Central memory CD8-positive, alpha-beta T cell (primary cell): ENCODE measurements around the gene DCDC2C.

Experiments
- ATAC-seq: fragments of 150-1000 bp; cut with Tn5 transposase; replicated peaks from 2 replicates; pipeline ENCODE4 v1.10.0; 2022; ENCODE audit warnings: mild to moderate bottlenecking, moderate FRiP score, moderate number of reproducible peaks; ENCODE audit not compliant: poor library complexity, severe bottlenecking; ENCODE audit errors: extremely low read depth
- DNase-seq, 2 donors: peaks; one replicate each; pipeline ENCODE4 v3.0.0; 2021; ENCODE audit warnings: low spot score in 2 of 2
- H3K27ac Mint-ChIP-seq: one replicate; pipeline ENCODE4 v1.8.0; 2022; ENCODE audit warnings: low read depth, mild to moderate bottlenecking, moderate library complexity, mixed read lengths
- H3K27me3 Mint-ChIP-seq: one replicate; pipeline ENCODE4 v1.8.0; 2022; ENCODE audit warnings: mixed read lengths
- H3K36me3 Mint-ChIP-seq: one replicate; pipeline ENCODE4 v1.8.0; 2022; ENCODE audit warnings: mild to moderate bottlenecking, moderate library complexity, mixed read lengths; ENCODE audit not compliant: insufficient read depth
- H3K4me1 Mint-ChIP-seq: one replicate; pipeline ENCODE4 v1.8.0; 2022; ENCODE audit warnings: mixed read lengths
- H3K4me3 Mint-ChIP-seq: one replicate; pipeline ENCODE4 v1.8.0; 2022; ENCODE audit warnings: mild to moderate bottlenecking, moderate library complexity, mixed read lengths
- H3K9me3 Mint-ChIP-seq: one replicate; pipeline ENCODE4 v1.8.0; 2022; ENCODE audit warnings: mixed read lengths

The DCDC2C gene

GRCh38 chr2:3729055-3729448, 25.7 kb downstream of the DCDC2C start:
- H3K36me3 Mint-ChIP-seq: peaks cover 2% of the 10 kb centered on the region
- no peak overlapping the region for H3K4me3 Mint-ChIP-seq
- ATAC-seq (no peak), DNase-seq (no peak)
- peaks cover 56% of the 10 kb centered on the region for H3K27me3 Mint-ChIP-seq
- no peaks in the 10 kb centered on the region for H3K4me1 Mint-ChIP-seq
- no peak overlapping the region for H3K27ac Mint-ChIP-seq
- H3K9me3 Mint-ChIP-seq: no peaks in the 10 kb centered on the region

DNA sequence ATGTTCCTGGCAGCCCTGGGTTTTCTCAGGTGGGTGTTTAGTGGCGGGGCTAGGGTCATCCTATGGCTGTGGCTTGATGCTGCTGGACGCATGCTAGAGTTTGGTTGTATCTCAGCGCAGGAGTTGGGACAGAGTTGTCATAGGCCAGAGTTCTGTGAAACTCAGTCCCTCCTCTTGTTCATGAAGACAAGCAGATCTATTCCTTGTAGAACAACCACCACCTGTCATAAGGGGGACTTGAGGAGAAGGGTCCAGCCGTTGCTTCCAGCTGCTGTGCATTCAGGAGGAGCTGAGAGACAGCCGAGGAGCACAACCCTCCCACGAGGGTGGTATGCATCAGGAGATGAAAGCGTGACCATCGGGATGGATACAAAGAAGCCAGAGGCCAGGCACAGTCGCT, 26.4 kb downstream of the DCDC2C start:
- ATAC-seq (no peak), DNase-seq (no peak)
- Mint-ChIP-seq H3K9me3 (no peaks in the 10 kb centered on the region), H3K4me1 (no peaks in the 10 kb centered on the region), H3K36me3 (peaks cover 2% of the 10 kb centered on the region), H3K4me3 (no peak overlapping the region), H3K27ac (no peak overlapping the region), H3K27me3 (peaks cover 56% of the 10 kb centered on the region)

- no peak for ATAC-seq
- Mint-ChIP-seq H3K4me3 (no peak overlapping the region), H3K9me3 (no peaks in the 10 kb centered on the region)
These were observed 27.3 kb downstream of the DCDC2C start for GRCh38 chr2:3730646-3731045.

DNA sequence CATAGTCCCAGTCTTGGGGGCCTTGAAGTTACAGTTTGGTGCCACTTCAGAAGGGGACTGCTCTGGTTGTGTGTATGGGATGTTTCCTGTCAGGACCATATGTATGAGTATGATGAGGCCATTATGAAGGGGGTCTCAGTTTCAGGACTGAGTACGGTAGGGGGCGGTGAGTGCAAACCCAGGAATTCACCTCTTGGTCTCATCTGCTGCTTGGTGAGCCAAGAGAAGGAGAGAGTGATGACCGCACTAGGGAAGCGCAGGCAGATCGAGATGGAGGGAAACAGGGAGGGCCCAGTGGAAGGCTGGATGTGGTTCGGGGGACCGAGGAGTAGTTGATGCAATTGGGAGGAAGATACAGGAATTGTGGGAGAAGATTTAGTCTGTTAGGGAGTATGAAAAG, 28.5 kb downstream of the DCDC2C start:
- H3K9me3 Mint-ChIP-seq: no peaks in the 10 kb centered on the region
- peaks cover 2% of the 10 kb centered on the region for H3K36me3 Mint-ChIP-seq
- H3K27ac Mint-ChIP-seq: no peak overlapping the region
- no peak overlapping the region for H3K4me3 Mint-ChIP-seq
- H3K27me3 Mint-ChIP-seq: peaks cover 43% of the 10 kb centered on the region
- H3K4me1 Mint-ChIP-seq: no peaks in the 10 kb centered on the region
- DNase-seq: no peak
- no peak for ATAC-seq

More at GRCh38 chr2:3730646-3731045, 27.3 kb downstream of the DCDC2C start:
- no peak for DNase-seq
- Mint-ChIP-seq H3K4me1 (no peaks in the 10 kb centered on the region), H3K27me3 (peaks cover 48% of the 10 kb centered on the region), H3K36me3 (peaks cover 2% of the 10 kb centered on the region), H3K27ac (no peak overlapping the region)

GRCh38 chr2:3736112-3736511, 32.7 kb downstream of the DCDC2C start:
- Mint-ChIP-seq H3K27ac (no peak overlapping the region), H3K9me3 (no peaks in the 10 kb centered on the region)
- ATAC-seq: no peak

DNA sequence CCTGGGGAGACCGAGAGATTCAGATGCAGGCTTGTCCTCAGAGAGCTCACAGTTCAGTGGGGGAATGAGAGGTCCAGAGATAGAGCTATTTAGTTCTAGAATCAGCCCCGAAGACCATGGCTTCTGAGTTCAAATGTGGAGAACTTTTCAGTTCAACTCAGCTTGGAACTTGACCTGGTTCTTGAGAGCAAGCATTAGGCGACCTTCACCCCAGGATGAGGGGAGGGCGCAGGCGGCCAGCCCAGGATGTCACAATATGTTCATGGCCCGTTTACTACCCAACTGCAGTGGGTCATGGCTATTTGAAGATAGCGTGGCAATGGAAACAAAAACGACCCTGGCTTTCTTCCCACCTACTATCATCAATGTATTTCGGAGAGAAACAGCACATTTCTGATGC, 33.8 kb downstream of the DCDC2C start:
- Mint-ChIP-seq H3K36me3 (no peaks in the 10 kb centered on the region), H3K27me3 (peaks cover 18% of the 10 kb centered on the region), H3K4me1 (no peaks in the 10 kb centered on the region), H3K4me3 (no peak overlapping the region), H3K9me3 (no peaks in the 10 kb centered on the region), H3K27ac (no peak overlapping the region)
- no peak for DNase-seq
- no peak for ATAC-seq

More at GRCh38 chr2:3736112-3736511, 32.7 kb downstream of the DCDC2C start:
- no peak for DNase-seq
- no peak overlapping the region for H3K4me3 Mint-ChIP-seq
- H3K27me3 Mint-ChIP-seq: peaks cover 23% of the 10 kb centered on the region
- no peaks in the 10 kb centered on the region for H3K36me3 Mint-ChIP-seq
- H3K4me1 Mint-ChIP-seq: no peaks in the 10 kb centered on the region

- no peaks in the 10 kb centered on the region for H3K4me1 Mint-ChIP-seq
- H3K9me3 Mint-ChIP-seq: no peaks in the 10 kb centered on the region
- no peak overlapping the region for H3K4me3 Mint-ChIP-seq
- H3K36me3 Mint-ChIP-seq: no peaks in the 10 kb centered on the region
- ATAC-seq: no peak
- no peak overlapping the region for H3K27ac Mint-ChIP-seq
- no peak for DNase-seq
- H3K27me3 Mint-ChIP-seq: peaks cover 22% of the 10 kb centered on the region
These were observed 35.1 kb downstream of the DCDC2C start for GRCh38 chr2:3738454-3738853.

DNA sequence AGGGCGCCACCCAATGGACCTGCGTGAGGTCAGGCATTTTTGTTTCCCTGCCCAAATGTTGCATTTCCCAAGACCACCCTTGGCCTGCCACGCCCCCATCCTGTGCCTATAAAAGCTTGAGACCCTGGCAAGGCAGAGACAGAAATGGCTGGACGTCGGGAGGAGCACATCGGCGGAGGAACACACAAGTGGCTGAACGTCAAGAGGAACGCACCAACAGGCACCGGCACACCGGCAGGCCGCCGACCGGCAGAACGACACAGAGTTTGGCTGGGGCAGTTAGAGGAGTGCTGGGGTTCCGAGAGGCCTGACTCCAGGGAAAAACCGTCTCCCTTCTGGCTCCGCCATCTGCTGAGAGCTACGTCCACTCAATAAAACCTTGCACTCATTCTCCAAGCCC, 35.9 kb downstream of the DCDC2C start:
- H3K27me3 Mint-ChIP-seq: peaks cover 16% of the 10 kb centered on the region
- no peaks in the 10 kb centered on the region for H3K9me3 Mint-ChIP-seq
- H3K36me3 Mint-ChIP-seq: no peaks in the 10 kb centered on the region

GRCh38 chr2:3741396-3741795, 38.0 kb downstream of the DCDC2C start:
- no peaks in the 10 kb centered on the region for H3K4me1 Mint-ChIP-seq
- no peak for DNase-seq
- no peak for ATAC-seq
- H3K9me3 Mint-ChIP-seq: no peaks in the 10 kb centered on the region
- no peaks in the 10 kb centered on the region for H3K36me3 Mint-ChIP-seq
- H3K4me3 Mint-ChIP-seq: no peak overlapping the region
- H3K27ac Mint-ChIP-seq: no peak overlapping the region
- peaks cover 10% of the 10 kb centered on the region for H3K27me3 Mint-ChIP-seq

More for the DNA sequence above, 35.9 kb downstream of the DCDC2C start:
- Mint-ChIP-seq H3K4me3 (no peak overlapping the region), H3K4me1 (no peaks in the 10 kb centered on the region), H3K27ac (no peak overlapping the region)
- no peak for ATAC-seq
- DNase-seq: no peak

GRCh38 chr2:3741867-3742602, 38.7 kb downstream of the DCDC2C start:
- H3K4me3 Mint-ChIP-seq: no peak overlapping the region
- no peaks in the 10 kb centered on the region for H3K36me3 Mint-ChIP-seq
- H3K27me3 Mint-ChIP-seq: peaks cover 10% of the 10 kb centered on the region
- no peaks in the 10 kb centered on the region for H3K9me3 Mint-ChIP-seq
- DNase-seq (no peak), ATAC-seq (no peak)
- no peaks in the 10 kb centered on the region for H3K4me1 Mint-ChIP-seq
- no peak overlapping the region for H3K27ac Mint-ChIP-seq

DNA sequence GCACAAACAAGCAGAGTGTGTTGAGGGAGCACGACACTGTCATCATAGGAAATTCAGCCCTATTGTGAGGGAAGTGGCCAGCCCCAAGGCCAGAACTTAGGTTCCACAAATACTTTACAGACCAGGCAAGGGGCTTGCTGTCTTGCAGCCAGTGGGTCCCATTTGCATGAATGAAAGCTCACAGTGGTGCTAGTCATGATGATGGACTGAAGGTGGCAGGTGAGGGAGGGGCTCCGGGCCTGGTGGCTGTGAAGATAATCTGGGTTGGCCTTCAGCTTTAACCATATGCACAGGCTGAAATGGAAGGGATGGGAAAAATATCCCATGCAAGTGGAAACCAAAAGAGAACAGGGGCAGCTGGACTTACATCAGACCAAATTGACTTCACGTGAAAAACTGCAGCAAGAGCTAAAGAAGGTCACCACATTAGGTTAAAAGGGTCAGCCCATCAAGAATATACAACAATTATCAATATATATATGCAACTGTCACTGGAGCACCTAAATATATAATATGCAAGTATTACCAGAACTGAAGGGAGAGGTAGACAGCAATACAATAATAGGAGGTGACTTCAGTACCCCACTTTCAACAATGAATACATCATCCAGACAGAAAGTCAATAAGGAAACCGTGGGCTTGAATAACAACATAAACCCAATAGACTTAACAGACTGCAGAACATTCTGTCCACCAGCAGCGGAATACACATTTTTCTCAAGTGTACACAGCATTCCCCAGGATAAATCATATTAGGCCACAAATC, 39.6 kb downstream of the DCDC2C start:
- no peak overlapping the region for H3K27ac Mint-ChIP-seq
- peaks cover 10% of the 10 kb centered on the region for H3K27me3 Mint-ChIP-seq
- no peaks in the 10 kb centered on the region for H3K4me1 Mint-ChIP-seq
- DNase-seq: no peak
- H3K4me3 Mint-ChIP-seq: no peak overlapping the region
- H3K36me3 Mint-ChIP-seq: no peaks in the 10 kb centered on the region
- no peaks in the 10 kb centered on the region for H3K9me3 Mint-ChIP-seq
- no peak for ATAC-seq

GRCh38 chr2:3743951-3744555, 40.7 kb downstream of the DCDC2C start:
- H3K4me1 Mint-ChIP-seq: no peaks in the 10 kb centered on the region
- no peak overlapping the region for H3K4me3 Mint-ChIP-seq
- DNase-seq (no peak), ATAC-seq (no peak)
- H3K9me3 Mint-ChIP-seq: no peaks in the 10 kb centered on the region
- no peaks in the 10 kb centered on the region for H3K36me3 Mint-ChIP-seq
- H3K27ac Mint-ChIP-seq: no peak overlapping the region
- H3K27me3 Mint-ChIP-seq: peaks cover 10% of the 10 kb centered on the region

GRCh38 chr2:3745920-3746319, 42.5 kb downstream of the DCDC2C start:
- no peak for DNase-seq
- Mint-ChIP-seq H3K27ac (no peak overlapping the region), H3K27me3 (peaks cover 10% of the 10 kb centered on the region), H3K4me3 (no peak overlapping the region), H3K9me3 (no peaks in the 10 kb centered on the region), H3K4me1 (no peaks in the 10 kb centered on the region), H3K36me3 (no peaks in the 10 kb centered on the region)
- ATAC-seq: no peak
